Suprapubic skin (tissue), 4 donors: ENCODE data around the gene MAD1L1.

Experiments used
- CTCF ChIP-seq, 2 donors: fragments of 200-600 bp in 1 of 2; fragments of 450-650 bp in 1 of 2; sonication (generic) in 1 of 2; IDR thresholded peaks; one replicate each; pipeline ENCODE4 v1.5.1; 2016 to 2019; ENCODE audit warnings: antibody characterized with exemption in 2 of 2, mild to moderate bottlenecking in 1 of 2, moderate library complexity in 1 of 2
- EP300 ChIP-seq: sonication (generic); formaldehyde crosslinking; IDR thresholded peaks from one replicate; pipeline ENCODE4 v1.6.1; 2017; ENCODE audit warnings: antibody characterized with exemption
- POLR2A ChIP-seq, 2 donors: fragments of 450-650 bp; IDR thresholded peaks; one replicate each; pipeline ENCODE4 v1.6.1; 2017; ENCODE audit warnings: antibody characterized with exemption in 2 of 2, mild to moderate bottlenecking in 2 of 2, moderate library complexity in 2 of 2
- POLR2AphosphoS5 ChIP-seq, 3 donors: sonication (generic); formaldehyde crosslinking; IDR thresholded peaks; one replicate each; pipeline ENCODE4 v1.6.1; 2017; ENCODE audit warnings: antibody characterized with exemption in 3 of 3

DNA sequence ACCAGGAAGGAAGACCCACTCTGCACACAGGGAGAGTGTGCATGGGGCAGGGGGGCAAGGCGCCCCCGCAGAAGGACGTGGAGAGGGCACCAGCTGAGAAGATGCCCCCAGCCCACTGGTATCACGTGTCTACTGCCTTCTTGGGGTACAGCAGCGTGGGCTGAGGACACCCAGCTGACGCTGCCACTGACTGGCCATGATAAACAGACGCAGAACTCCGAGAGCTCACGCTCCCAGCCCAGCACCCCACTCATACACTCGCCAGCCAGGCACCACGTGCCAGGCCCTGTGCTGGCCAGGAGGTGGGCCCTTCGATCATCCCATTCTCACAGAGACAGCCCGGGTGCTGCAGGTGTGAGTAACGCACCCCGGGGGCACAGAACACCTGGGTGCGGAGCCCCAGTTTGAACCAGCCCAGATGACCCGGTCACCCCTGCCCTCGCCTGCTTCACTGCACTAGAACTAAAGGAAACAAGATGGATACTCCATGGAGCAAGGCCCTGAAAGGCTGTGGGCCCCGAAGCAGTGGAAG is 199.8 kb downstream of the MAD1L1 start:
- TF ChIP-seq CTCF (IDR thresholded peaks at IDR 0.05) (no peak), POLR2AphosphoS5 (IDR thresholded peaks at IDR 0.05) (no peak), POLR2A (IDR thresholded peaks at IDR 0.05) (no peak), EP300 (no peak)
